ENCODE measurements around the gene SNX1.
"Not testable (repeated sequence)": the region's sequence is repeated elsewhere in the genome, so short reads cannot be mapped to it uniquely, and the experiment has no call there.

- not testable (repeated sequence) for TF ChIP-seq EGR1 (IDR thresholded peaks at IDR 0.05; ENCODE audit: borderline replicate concordance in 1 of 2, low read depth in 2 of 2, low read length in 2 of 2); POLR2AphosphoS5 (IDR thresholded peaks at IDR 0.05; ENCODE audit: low read length); SMC3 (IDR thresholded peaks at IDR 0.05; ENCODE audit: borderline replicate concordance, low read length); EZH2 (IDR thresholded peaks at IDR 0.05; ENCODE audit: borderline replicate concordance, control insufficient read depth, low read depth, low read length); REST (IDR thresholded peaks at IDR 0.05; ENCODE audit: low read depth, low read length); USF2 (IDR thresholded peaks at IDR 0.05; ENCODE audit: borderline replicate concordance, low read depth, low read length); RAD21 (IDR thresholded peaks at IDR 0.05; ENCODE audit: insufficient read depth, low read depth, low read length); BCLAF1 (IDR thresholded peaks at IDR 0.05); CTCF (IDR thresholded peaks at IDR 0.05 in 2 of 3, conservative IDR thresholded peaks at IDR 0.05 in 1 of 3; ENCODE audit: control insufficient read depth in 2 of 3, extremely low read depth in 1 of 3, insufficient read depth in 1 of 3, low read depth in 3 of 3, low read length in 3 of 3); ZBED1 (IDR thresholded peaks at IDR 0.05; ENCODE audit: borderline replicate concordance); ZNF622 (IDR thresholded peaks at IDR 0.05); FOXK2 (IDR thresholded peaks at IDR 0.05); WRNIP1 (IDR thresholded peaks at IDR 0.05; ENCODE audit: borderline replicate concordance, low read depth, low read length); GABPA (IDR thresholded peaks at IDR 0.05; ENCODE audit: low read depth)
These were observed 24.5 kb downstream of the SNX1 start for GRCh38 chr15:64120322-64120721.

Measured in GM12878 (cell line).